ENCODE measurements around the gene SPIB.
"Not testable (repeated sequence)": the region's sequence is repeated elsewhere in the genome, so short reads cannot be mapped to it uniquely, and the experiment has no call there.

The SPIB gene

GRCh38 chr19:50447750-50448149 is 29.0 kb downstream of the SPIB start:
- no peak for DNase-seq

GRCh38 chr19:50449236-50449899 is 30.6 kb downstream of the SPIB start:
- no peak for DNase-seq

GRCh38 chr19:50450369-50451222 is 31.9 kb downstream of the SPIB start:
- DNase-seq, result no peak

- DNase-seq, result no peak
These were observed 32.4 kb downstream of the SPIB start for GRCh38 chr19:50451223-50451534.

- no peak for DNase-seq
These were observed 34.5 kb downstream of the SPIB start for GRCh38 chr19:50453243-50453642.

DNA sequence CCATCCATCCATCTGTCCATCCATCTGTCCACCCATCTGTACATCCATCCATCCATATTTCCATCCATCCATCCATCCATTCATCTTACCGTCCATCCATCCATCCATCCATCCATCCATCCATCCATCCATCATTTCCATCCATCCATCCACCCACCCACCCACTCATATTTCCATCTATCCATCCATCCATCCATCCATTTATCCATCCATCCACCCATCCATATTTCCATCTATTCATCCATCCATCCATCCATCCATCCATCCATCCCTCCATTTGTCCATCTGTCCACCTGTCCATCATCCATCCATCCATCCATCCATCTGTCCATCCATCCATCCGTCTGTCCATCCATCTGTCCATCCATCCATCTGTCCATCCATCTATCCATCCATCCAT is 37.3 kb downstream of the SPIB start:
- no peak for DNase-seq

GRCh38 chr19:50457300-50457699 is 38.6 kb downstream of the SPIB start:
- DNase-seq, result no peak

- DNase-seq, result peak; percentile 46
These were observed 39.8 kb downstream of the SPIB start for GRCh38 chr19:50458396-50459066.

DNA sequence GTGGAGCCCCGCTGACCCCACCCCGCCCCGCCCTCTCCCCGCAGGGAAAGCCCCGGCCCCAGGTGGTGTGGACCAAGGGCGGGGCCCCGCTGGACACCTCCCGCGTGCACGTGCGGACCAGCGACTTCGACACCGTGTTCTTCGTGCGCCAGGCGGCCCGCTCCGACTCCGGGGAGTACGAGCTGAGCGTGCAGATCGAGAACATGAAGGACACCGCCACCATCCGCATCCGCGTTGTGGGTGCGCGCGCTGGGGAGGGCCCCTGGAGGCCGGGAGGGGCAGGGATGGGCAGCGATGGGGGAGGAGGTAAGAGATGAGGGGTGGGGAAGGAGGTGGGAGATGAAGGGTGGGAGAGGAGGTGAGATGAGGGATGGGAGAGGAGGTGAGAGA is 40.3 kb downstream of the SPIB start:
- DNase-seq, result no peak

GRCh38 chr19:50459638-50460037 is 40.9 kb downstream of the SPIB start:
- no peak for DNase-seq

DNA sequence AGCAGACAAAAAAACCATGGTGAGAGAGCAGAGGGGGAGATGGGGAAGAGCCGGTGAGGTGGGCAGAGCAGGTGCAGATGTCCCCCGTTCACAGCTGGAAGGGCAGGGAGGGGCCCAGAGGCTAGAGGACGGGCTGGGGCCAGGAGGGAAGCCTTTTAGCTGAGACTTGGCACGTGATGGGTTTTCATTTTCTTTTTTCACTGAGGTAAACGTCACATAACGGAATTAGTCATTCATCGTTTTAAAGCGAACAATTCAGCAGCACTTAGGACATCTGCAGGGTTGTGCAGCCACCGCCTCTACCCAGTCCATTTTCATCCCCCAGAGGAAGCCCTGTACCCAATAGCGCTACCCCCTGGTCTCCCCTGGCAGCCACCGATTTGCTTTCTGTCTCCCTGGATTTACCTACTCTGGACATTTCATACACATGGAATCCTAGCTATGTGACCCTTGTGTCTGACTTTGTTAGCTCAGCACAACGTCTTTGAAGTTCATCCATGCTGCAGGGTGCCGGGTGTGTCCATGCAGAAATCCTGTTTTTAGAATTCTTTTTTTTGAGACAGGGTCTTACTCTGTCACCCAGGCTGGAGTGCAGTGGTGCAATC is 41.5 kb downstream of the SPIB start:
- peak; percentile 71 for DNase-seq

DNA sequence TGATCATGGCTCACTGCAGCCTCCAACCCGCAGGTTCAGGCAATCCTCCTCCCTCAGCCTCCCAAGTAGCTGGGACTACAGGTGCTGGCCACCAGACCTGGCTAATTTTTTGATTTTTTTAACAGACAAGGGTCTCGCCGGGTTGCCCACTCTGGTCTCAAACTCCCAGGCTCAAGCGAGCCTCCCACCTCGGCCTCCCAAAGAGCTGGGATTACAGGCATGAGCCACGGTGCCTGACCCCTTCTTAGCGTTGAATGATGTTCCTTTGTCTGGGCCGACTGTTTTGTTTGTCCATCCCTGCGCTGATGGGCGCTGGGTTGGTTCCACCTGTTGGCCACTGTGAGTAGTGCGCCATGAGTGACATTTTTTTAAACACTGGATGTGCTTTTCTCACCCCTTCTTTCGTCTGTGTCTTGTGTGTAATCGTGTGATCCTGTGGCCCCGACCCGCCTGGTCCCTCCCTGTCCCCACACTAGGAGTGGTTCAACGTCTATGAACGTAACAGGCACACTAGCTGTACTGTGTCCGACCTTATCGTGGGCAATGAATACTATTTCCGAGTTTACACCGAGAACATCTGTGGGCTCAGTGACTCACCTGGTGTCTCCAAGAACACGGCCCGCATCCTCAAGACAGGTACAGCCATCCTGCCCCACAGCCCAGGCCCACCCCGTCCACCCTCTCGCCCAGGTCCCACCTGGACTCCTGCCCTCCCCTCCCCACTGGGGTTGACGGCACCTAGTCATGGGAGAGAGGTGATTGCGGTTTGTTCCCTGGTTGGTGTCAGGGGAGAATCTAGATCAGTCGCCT is 42.5 kb downstream of the SPIB start:
- peak; percentile 88 for DNase-seq

DNA sequence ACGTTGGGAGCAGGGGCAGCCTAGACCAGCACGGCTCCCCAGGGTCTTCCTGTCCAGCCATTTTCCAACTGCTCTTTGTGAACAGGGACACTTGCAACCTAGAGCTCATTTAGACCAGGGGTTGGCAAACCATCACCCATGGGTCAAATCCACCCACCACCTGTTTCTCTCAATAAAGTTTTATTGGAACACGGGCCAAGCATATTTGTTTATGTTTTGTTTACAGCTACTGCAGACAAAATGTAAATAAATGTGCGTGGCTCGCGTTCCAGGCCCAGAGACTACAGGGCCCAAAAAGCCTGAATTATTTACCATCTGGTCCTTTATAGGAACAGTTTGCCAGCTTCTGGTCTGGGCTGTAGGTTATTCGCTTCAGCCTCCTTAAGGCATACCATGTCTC is 44.2 kb downstream of the SPIB start:
- DNase-seq, result no peak

GRCh38 chr19:50464348-50464747 is 45.6 kb downstream of the SPIB start:
- no peak for DNase-seq

DNA sequence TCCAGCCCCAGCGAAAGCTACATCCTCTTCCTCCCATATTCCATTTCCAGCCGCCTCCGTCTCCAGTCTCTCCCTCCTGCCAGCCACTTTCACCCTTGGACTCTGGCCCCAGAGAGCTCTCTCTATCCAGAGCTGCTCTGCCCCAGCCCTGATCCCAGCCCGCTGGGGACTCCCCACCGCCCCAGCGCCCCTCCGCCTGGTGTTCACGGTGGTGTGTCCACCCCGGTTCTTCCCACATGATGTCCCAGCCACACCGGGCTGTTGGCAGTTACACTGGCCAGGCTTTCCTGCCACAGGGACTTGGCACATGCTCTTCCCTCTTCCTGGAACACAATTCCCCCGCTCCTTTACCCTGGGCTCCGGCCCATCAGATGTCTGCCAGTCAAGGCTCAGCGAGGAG is 46.3 kb downstream of the SPIB start:
- no peak for DNase-seq

GRCh38 chr19:50465986-50466705 is 47.4 kb downstream of the SPIB start:
- peak; percentile 79 for DNase-seq

DNA sequence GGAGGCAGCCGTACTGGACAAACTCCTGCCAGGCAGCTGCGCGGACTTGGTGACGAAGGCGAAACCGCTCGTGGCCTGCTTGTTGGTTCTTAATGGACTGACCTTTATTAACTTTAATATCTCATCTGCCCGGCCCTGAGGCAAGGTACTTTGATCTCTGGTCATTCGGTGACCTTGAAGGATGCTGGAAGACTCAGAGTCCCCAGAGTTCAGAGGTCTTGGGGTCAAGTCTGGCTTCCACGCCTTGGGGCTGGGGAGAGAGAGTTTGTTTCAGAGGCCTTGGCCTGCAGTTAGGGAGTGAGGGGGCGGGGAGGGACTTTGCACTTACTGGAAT is 47.9 kb downstream of the SPIB start:
- no peak for DNase-seq

DNA sequence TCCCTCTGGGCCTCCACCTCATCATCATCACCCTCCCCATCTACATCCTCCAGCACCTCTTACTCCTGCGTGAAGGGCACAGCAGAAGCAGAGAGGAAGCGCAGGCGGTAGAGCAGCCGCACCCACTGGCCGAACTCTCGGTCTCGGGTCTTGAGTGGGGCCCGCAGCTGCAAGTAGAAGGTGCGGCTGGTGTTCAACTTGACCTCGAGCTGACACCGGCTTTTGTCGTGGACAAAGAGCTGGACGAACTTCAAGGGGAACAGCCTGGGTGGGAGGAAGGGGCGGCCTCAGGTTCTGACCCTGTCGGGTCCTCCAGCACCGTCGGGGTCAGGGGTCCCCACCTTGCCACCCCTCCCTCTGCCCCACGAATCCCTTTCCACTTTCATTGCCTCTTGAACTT is 48.8 kb downstream of the SPIB start:
- DNase-seq, result no peak

GRCh38 chr19:50468818-50469217 is 50.1 kb downstream of the SPIB start:
- no peak for DNase-seq

DNA sequence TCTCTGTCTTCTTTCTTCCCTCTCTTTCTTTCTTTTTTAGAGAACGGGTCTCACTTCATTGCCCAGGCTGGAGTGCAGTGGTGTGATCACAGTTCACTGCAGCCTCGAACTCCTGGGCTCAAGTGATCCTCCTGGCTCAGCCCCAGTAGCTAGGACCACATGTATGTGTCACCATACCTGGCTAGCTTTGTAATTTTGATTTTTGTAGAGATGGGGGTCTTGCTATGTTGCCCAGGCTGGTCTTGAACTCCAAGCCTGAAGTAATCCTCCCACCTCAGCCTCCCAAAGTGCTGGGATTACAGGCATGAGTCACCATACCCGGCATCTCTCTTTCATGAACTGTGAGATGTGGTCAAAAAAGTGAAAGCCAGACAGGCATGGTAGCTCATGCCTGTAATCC is 54.6 kb downstream of the SPIB start:
- DNase-seq, result not testable (repeated sequence)

- no peak for DNase-seq
These were observed 56.4 kb downstream of the SPIB start for GRCh38 chr19:50475101-50475568.

GRCh38 chr19:50475736-50476223 is 57.0 kb downstream of the SPIB start:
- no peak for DNase-seq
